Stimulated activated CD8-positive, alpha-beta memory T cell treated with anti-CD3 and anti-CD28 coated beads, Interleukin-4, amount 100 ng/mL, for 4 hours (primary cell): ENCODE results near the gene ACTN2.

Experiments used
- DNase-seq, 2 donors: peaks; one replicate each; pipeline ENCODE4 v3.0.0-alpha.2; 2020; ENCODE audit warnings: low read depth in 2 of 2, low spot score in 1 of 2

The ACTN2 gene

GRCh38 chr1:236691348-236691747 is 5.0 kb downstream of the ACTN2 start:
- DNase-seq, result no peak

GRCh38 chr1:236692128-236692527 is 5.8 kb downstream of the ACTN2 start:
- no peak for DNase-seq

- DNase-seq, result no peak
Observed at GRCh38 chr1:236692742-236693141, 6.4 kb downstream of the ACTN2 start.

GRCh38 chr1:236699366-236699765 is 13.1 kb downstream of the ACTN2 start:
- no peak for DNase-seq

- no peak for DNase-seq
Observed at GRCh38 chr1:236700903-236701302, 14.6 kb downstream of the ACTN2 start.

- no peak for DNase-seq
Observed at GRCh38 chr1:236701782-236702181, 15.5 kb downstream of the ACTN2 start.

- DNase-seq, result no peak
Observed at GRCh38 chr1:236702791-236703394, 16.6 kb downstream of the ACTN2 start.

- DNase-seq, result no peak
Observed at GRCh38 chr1:236705771-236706170, 19.5 kb downstream of the ACTN2 start.

- no peak for DNase-seq
Observed at GRCh38 chr1:236706183-236706582, 19.9 kb downstream of the ACTN2 start.

GRCh38 chr1:236710328-236710892 is 24.1 kb downstream of the ACTN2 start:
- no peak for DNase-seq

- no peak for DNase-seq
Observed at GRCh38 chr1:236716160-236716559, 29.9 kb downstream of the ACTN2 start.

- DNase-seq, result no peak
Observed at GRCh38 chr1:236717811-236718210, 31.5 kb downstream of the ACTN2 start.

- DNase-seq, result no peak
Observed at GRCh38 chr1:236718328-236718727, 32.0 kb downstream of the ACTN2 start.

- no peak for DNase-seq
Observed at GRCh38 chr1:236720206-236720605, 33.9 kb downstream of the ACTN2 start.

- DNase-seq, result no peak
Observed at GRCh38 chr1:236720611-236721010, 34.3 kb downstream of the ACTN2 start.

GRCh38 chr1:236724049-236724448 is 37.8 kb downstream of the ACTN2 start:
- DNase-seq, result no peak

- DNase-seq, result no peak
Observed at GRCh38 chr1:236724506-236724905, 38.2 kb downstream of the ACTN2 start.

- no peak for DNase-seq
Observed at GRCh38 chr1:236725668-236726067, 39.4 kb downstream of the ACTN2 start.

GRCh38 chr1:236727521-236727920 is 41.2 kb downstream of the ACTN2 start:
- no peak for DNase-seq

GRCh38 chr1:236728752-236729151 is 42.5 kb downstream of the ACTN2 start:
- no peak for DNase-seq

- DNase-seq, result no peak
Observed at GRCh38 chr1:236733653-236734052, 47.4 kb downstream of the ACTN2 start.

GRCh38 chr1:236734141-236734765 is 48.0 kb downstream of the ACTN2 start:
- DNase-seq, result no peak

GRCh38 chr1:236736761-236737160 is 50.5 kb downstream of the ACTN2 start:
- no peak for DNase-seq
